HG02588 (cell line): Measurements from ENCODE around the gene PPIL3.

ENCODE experiments used
- ATAC-seq: cut with Tn5 transposase; IDR thresholded peaks from one replicate; pipeline ENCODE4 v1.9.1; 2021; ENCODE audit warnings: mild to moderate bottlenecking, moderate library complexity; ENCODE audit not compliant: unreplicated experiment

The PPIL3 gene

DNA sequence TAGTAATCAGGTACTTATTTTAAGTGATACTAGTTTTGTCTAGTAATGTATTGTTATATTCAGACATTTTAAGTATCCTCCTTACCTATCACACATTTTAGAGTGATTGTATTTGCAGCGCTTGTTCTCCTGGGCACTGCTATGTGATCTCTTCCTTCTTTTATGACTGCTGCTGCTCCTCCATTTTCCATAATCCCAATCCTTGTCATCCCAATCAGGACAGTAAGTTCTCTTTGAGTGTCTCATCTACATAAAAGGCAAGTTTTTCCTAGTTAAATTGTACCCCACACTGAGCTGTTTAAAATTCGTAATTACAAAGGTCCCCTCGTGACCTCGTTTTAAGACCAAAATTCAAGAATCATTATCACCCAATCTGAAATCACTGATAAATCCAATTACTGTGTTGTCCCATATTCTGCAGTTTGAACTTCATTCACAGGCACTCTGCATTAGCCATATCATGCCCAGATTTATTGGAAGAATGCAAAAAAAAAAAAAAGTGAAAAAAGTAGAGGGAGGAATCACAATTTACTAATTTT, 27.2 kb downstream of the PPIL3 start:
- no peak for ATAC-seq

DNA sequence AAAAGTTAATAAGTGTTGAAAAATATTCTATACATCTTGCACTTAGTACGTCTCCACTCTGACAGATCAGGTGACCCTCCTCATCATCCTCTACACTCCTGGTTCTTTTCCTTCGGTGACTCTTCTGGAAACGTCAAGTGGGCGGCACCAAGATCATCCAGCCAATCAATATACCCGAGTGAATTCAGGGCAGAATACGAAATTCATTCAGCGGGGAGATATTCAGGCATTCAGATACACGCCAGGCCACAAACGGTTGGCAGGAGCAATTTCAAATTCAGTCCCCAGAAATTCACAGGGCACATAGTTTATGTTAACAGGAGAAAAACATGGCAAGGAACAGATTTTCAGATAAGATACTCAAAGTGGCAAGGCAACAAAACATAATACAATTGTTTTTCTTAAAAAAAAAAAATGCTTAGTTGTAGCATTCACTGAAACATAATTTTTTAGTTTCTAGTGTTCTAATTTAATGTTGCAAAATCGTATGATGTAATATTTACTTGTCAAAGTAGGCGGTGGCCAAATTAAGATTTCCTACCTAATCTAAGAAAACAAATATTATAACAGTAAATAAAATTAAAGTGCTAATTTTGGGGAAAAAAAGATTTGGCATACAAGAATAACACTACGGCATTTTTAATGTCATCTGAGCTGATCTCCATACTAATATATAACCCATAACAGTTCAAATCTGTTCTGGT, 28.6 kb downstream of the PPIL3 start:
- no peak for ATAC-seq

DNA sequence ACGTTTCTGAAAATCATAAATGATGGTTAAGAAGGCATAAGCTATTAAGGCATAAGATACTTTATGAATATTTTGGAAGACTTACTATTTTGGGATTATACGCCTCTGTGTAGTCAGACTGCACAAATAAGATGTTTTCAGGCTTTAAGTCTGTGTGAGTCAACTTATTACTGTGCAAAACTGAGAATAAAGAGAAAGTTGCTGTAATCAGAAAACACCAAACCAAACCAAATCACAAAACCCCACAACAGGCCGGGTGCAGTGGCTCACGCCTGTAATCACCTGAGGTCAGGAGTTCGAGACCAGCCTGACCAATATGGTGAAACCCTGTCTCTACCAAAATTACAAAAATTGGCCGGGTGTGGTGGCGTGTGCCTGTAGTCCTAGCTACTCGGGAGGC, 32.1 kb downstream of the PPIL3 start:
- ATAC-seq: no peak

DNA sequence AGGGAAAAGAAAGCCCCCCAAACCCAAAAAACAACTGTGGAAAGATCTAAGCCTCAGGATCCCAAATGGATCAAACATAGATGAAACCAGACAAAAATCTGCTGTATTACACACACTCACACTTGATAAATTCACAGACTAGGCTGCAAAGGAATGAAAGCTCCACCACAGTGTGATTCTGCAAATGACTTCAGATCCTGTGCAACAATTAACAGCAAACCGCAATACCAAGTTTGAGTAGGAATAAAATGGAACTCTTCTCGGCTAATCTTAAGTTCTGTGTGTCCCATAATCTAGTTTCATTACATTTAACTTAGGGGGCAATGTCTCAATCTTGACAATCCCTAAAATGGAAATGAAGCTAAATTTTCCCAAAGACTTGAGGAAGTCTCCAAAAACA, 36.3 kb downstream of the PPIL3 start:
- ATAC-seq: no peak

DNA sequence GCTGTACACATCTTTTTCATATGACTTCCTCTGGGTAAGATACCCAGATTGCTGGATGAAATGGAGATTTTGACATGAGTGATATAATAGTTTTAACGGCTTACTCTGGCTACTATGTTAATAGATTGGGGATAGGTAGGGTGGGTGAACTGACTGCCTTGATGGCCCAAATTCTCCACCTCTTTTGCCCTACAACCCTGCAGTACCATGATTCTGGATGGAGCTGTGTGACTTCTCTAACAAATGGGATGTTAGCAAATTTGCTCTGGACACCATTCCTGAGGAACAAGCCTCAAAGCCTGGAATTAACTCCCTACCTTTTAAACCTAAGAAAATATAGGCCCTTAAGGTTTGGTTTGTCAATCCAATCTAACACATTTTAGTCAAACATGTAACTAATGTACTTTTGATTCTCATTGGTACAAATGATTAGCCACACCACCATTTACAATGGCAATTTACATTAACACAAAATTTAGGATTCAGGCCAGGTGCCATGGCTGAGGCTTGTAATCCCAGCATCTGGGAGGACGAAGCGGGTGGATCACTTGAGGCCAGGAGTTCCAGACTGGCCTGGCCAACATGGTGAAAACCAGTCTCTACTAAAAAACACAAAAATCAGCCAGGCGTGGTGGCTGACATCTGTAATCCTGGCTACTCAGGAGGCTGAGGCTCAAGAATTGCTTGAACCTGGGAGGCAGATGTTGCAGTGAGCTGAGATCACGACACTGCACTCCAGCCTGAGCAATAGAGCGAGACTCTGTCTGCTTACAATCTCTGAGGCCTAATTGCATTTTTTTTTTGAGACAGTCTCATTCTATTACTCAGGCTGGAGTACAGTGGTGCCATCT, 37.3 kb downstream of the PPIL3 start:
- ATAC-seq: no peak

DNA sequence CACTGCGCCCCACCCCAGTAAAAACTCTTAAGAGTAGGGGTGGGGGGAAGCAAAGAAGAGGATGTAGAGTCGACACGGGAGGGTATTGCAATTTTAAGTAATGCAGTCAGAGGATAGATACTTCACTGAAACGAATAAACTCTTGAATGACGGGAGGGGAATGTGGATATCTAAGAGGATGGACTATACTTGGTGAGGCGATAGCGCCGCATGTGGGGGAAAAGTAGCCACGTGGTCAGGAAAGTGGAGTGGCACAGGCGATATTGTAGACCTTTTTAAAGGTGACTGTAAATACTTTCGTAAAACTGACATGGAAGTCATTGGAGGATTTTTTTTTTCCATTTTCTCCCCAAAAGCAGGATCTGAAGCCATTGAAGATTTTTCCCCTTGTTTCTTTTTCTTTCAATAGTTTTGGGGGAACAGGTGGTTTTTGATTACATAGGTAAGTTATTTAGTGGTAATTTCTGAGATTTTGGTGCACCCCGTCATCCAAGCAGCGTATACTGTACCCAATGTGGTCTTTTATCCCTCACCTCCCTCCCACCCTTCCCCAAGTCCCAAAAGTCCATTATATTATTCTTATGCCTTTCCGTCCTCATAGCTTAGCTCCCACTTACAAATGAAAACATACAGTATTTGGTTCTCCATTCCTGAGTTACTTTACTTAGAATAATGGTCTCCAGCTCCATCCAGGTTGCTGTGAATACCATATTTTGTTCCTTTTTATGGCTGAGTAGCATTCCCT, 38.2 kb downstream of the PPIL3 start:
- no peak for ATAC-seq

DNA sequence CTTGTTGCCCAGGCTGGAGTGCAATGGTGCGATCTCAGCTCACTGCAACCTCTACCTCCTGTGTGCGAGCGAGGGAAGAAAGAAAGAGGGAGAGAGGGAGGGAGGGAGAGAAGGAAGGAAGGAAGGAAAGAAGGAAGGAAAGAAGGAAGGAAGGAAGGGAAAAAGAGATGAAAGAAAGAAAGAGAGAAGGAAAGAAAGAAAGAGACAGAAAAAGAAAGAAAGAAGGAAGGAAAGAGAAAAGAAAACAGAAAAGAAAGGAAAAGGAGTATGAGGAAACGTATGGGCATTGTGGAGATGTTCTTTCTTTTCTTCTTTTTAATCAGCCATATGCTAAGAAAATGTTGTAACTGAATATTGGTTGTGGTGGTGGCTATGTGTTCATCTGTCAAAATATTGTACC, 40.9 kb downstream of the PPIL3 start:
- no peak for ATAC-seq

DNA sequence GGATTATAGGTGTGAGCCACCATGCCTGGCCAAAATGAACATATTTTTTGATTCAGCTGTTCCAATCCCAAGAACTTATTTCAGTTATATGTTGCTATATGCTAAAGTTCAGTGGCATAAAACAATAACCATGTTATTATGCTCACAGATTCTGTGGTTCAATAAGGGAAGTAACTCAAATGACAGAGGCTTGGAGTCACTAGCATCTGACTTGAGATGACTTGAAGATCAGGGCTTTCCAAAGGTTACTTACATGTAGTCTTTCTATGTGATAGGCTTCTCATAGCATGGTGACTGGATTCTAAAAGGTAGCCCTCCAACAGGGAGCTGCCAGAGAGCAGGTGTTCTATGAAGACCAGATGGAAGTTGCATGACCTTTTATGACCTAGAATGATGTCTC, 41.6 kb downstream of the PPIL3 start:
- ATAC-seq: no peak

DNA sequence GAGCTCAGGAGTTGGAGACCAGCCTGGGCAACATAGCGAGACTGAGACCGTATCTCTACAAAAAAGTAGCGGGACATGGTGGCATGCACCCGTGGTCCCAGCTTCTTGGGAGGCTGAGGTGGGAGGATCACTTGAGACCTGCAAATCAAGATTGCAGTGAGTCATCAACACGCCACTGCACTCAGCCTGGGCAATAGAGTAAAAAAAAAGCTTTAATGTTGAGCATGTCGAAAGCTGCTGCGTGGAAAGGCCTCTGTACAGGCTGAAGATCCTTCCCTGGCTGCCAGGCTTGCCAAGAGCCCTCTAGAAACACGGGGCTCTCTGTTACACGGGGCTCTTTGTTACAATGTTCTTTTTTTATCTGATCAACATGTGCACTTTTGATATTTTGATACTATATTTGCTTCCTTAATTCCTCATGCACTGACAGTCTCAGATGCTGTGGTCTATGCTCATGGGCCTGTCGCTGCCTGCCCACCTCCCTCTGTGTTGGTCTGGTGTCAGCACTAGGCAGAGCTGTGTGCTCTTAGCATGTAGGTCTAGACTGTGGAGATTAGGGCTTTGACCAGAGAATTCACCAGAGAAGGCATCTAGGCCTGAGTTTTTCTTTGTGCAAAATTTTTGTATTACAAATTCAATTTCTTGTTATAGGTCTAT, 43.1 kb downstream of the PPIL3 start:
- no peak for ATAC-seq

DNA sequence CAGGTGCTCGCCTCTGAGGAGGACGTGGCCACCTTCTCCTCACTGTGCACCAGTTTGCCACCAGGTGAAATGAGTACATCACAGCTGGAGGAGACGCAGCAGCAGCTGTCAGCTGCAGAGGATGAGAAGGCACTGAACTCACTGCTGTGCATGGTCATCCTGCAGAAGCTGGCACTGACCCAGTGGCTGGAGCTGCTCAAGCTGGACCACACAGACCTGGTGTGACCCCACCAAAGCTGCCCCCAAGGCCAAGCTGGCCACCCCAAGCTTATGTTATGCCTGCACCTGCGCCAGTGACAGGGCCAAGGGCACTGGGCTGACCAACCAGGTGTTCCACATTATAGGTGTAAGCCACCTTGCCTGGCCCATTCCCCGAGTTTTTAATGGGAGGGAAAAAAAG, 43.7 kb downstream of the PPIL3 start:
- no peak for ATAC-seq

DNA sequence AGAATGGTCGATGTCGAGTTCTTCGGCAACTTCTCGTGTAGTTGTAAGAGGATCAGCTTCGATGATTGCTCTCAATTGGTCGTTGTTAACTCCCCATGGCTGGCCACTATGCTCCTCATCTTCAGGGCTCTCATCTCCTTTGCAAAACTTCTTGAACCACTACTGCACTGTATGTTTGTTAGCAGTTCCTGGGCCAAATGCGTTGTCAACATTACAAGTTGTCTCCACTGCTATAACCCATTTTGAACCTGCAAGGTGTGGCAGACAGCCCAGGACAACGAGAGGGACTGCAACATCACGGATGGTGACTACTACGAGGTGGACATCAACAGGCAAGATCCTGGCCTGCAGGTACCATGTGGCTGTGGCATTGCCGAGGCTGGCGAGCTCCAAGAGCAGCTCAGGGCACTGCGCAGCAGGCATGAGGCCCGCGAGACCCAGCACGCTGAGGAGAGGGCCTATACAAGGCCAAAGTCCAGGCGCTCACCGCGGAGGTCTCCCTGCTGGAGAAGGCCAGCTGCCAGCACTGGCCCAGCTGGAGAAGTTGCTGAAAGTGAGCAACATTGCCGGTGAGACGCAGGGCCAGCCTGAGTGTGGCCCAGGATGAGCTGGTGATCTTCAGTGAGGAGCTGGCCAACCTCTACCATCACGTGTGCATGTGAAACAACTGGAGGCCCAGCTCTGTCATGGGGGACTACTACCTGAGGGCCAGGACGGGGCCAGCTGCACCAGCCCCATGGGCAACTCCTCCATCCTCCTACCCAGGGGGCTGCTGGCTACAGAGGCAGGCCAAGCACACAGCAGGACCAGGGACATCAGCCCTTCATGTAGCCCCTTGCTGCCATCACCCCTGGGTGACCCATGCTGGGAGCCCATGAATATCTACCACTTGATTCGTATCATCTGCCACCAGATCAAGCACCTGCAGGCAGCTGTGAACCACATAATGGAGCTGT, 44.6 kb downstream of the PPIL3 start:
- ATAC-seq: no peak

DNA sequence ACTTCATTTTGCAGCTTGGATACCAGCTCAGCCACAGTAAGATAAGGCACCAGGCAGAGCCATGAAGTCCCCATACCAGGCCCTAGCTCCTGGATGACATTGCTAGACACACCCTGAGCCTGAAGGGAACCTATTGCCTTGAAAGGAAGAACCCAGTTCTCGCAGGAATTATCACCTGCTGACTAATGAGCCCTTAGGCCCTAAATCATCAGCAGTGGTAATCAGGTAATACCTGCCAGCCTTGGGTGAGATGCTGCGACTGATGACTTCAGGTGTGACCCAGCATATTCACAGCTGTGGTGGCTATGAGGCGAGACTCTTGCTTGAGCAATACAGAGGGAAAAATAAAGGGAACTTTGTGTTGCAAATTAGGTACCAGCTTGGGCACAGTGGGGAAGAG, 49.4 kb downstream of the PPIL3 start:
- ATAC-seq: no peak

DNA sequence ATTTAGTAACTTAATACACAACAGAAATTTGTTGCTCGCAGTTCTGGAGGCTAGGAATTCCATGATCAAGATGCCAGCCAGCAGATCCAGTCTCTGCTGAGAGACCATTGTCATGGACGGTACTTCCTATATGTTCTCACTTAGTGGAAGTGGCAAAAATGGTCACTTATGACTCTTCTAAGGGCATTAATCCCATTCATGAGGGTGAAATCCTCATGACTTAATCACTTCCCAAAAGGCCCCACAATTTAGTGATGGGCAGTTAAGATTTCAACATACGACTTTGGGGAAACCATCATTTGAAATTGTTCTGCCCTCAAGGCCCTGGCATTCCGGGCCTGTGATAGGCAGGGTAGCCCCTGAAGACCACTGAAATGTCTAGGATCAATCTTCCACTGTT, 54.2 kb downstream of the PPIL3 start:
- no peak for ATAC-seq

DNA sequence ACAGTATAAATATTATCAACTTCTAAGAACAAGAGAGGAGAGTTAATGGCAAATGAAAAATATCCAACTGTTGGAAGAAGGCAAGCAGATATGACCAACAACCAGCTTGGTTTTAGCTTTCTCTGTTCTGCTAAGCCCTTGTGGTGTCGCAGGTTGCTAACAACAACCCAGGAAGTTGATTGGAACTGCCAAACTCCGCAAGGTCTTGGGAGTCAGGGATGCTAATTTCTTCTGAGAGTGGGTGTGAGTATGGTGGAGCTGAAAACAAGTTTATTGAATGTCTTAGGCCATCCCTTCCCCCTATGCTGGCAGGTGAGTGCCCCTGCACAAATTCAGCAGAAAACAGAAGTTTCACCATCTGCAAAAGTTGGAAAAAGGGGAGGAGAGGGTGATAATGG, 59.6 kb downstream of the PPIL3 start:
- no peak for ATAC-seq

DNA sequence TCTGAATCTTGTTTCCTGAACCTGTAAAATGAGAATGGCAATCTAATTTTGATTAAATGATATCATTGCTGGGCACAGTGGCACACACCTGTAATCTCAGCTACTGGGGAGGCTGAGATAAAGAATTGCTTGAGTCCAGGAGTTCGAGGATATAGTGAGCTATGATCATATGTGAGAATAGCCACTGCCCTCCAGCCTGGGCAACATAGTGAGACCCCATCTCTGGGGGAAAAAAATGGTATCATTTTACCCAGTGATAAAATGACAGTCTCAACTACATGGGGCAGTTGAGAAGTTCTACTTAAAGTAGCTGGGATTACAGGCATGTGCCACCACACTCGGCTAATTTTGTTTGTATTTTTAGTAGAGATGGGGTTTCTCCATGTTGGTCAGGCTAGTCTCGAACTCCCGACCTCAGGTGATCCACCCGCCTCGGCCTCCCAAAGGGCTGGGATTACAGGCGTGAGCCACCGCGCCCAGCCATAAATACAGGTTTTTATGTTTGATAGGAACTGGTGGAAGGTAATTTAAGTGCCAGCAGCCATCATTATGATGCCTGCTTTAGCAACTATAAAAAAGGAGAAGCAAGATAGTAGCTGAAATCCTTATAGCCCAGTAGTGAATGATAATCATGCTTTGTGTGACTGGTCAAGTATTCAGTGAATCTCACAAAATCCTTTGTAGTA, 60.2 kb downstream of the PPIL3 start:
- no peak for ATAC-seq

DNA sequence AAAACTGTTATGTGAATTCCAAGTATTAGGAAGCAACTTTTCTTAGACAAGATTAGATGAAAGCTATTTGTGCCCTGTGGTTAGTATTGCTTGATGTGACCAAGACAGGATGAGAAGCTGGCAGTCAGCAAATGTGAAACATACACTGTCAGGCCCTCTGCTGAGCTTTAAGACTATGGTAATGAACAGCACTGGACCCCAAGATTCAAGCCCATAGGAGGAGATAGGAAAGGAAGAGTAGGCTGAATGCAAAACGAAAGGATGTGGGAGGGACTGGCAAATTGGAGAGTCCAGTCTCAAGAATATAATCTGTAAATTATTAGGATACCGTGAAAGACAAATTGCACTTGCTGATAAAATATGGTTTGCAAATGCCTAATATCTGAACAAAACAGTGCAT, 60.8 kb downstream of the PPIL3 start:
- ATAC-seq: no peak

DNA sequence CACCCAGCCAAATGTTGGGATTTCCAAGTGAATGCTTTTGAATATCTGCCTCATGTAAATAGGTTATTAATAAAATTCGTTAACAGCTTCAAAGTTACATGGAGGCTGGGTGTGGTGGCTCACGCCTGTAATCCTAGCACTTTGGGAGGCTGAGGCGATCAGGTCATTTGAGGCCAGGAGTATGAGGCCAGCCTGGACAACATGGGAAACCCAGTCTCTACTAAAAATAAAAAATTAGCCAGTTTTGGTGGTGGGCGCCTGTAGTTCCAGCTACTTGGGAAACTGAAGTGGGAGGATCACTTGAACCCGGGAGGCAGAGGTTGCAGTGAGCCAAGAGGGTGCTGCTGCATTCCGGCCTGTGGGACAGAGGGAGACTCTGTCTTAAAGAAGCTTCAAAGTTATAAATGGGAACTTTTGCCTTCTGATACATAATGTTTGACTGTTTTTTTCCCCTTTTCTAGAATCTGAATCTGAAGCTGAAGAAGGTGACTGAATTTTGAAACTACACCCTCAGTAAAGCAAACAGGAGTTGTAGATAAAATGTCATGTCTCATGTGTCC, 67.1 kb downstream of the PPIL3 start:
- no peak for ATAC-seq
